Activated T-helper 1 cell treated with Interleukin-2 at 50 U/mL for 16 hours (primary cell): ENCODE data around the gene RAB4B.
"Not testable (repeated sequence)": the region's sequence is repeated elsewhere in the genome, so short reads cannot be mapped to it uniquely, and the experiment has no call there.

Experiments
- DNase-seq: peaks from one replicate; pipeline ENCODE4 v3.0.0-alpha.2; 2020; ENCODE audit warnings: low read depth

RAB4B gene

GRCh38 chr19:40803857-40804782, 26.1 kb downstream of the RAB4B start:
- DNase-seq, result peak; percentile 57

GRCh38 chr19:40804783-40805242, 26.8 kb downstream of the RAB4B start:
- no peak for DNase-seq

GRCh38 chr19:40805258-40805868, 27.3 kb downstream of the RAB4B start:
- peak; percentile 40 for DNase-seq

- peak; percentile 65 for DNase-seq
Measured at GRCh38 chr19:40806423-40807146, 28.5 kb downstream of the RAB4B start.

- no peak for DNase-seq
Measured at GRCh38 chr19:40807147-40808020, 29.3 kb downstream of the RAB4B start.

- no peak for DNase-seq
Measured at GRCh38 chr19:40808021-40808325, 29.9 kb downstream of the RAB4B start.

- no peak for DNase-seq
Measured at GRCh38 chr19:40808497-40808896, 30.4 kb downstream of the RAB4B start.

GRCh38 chr19:40809358-40810086, 31.5 kb downstream of the RAB4B start:
- DNase-seq, result no peak

- DNase-seq, result no peak
Measured at GRCh38 chr19:40810160-40810559, 32.1 kb downstream of the RAB4B start.

GRCh38 chr19:40810649-40811408, 32.8 kb downstream of the RAB4B start:
- not testable (repeated sequence) for DNase-seq

- DNase-seq, result no peak
Measured at GRCh38 chr19:40811478-40812341, 33.7 kb downstream of the RAB4B start.

- not testable (repeated sequence) for DNase-seq
Measured at GRCh38 chr19:40812571-40812970, 34.5 kb downstream of the RAB4B start.

GRCh38 chr19:40813182-40813581, 35.1 kb downstream of the RAB4B start:
- DNase-seq, result no peak

- DNase-seq, result no peak
Measured at GRCh38 chr19:40815223-40815622, 37.2 kb downstream of the RAB4B start.

GRCh38 chr19:40818480-40819399, 40.7 kb downstream of the RAB4B start:
- DNase-seq, result peak; percentile 60

GRCh38 chr19:40819479-40820234, 41.6 kb downstream of the RAB4B start:
- DNase-seq, result not testable (repeated sequence)

GRCh38 chr19:40822161-40822560, 44.1 kb downstream of the RAB4B start:
- DNase-seq, result no peak
